Measurements from ENCODE around the gene COL21A1.

- TF ChIP-seq, protein P1, sequence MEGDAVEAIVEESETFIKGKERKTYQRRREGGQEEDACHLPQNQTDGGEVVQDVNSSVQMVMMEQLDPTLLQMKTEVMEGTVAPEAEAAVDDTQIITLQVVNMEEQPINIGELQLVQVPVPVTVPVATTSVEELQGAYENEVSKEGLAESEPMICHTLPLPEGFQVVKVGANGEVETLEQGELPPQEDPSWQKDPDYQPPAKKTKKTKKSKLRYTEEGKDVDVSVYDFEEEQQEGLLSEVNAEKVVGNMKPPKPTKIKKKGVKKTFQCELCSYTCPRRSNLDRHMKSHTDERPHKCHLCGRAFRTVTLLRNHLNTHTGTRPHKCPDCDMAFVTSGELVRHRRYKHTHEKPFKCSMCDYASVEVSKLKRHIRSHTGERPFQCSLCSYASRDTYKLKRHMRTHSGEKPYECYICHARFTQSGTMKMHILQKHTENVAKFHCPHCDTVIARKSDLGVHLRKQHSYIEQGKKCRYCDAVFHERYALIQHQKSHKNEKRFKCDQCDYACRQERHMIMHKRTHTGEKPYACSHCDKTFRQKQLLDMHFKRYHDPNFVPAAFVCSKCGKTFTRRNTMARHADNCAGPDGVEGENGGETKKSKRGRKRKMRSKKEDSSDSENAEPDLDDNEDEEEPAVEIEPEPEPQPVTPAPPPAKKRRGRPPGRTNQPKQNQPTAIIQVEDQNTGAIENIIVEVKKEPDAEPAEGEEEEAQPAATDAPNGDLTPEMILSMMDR (IDR thresholded peaks at IDR 0.05; ENCODE audit: low read depth, low read length) = no peak
- TF ChIP-seq EZH2phosphoT487 (IDR thresholded peaks at IDR 0.05; ENCODE audit: low read depth) = no peak
Measured at GRCh38 chr6:56223995-56224394, 23.4 kb downstream of the COL21A1 start.

Measured in OCI-LY3 (cell line).